ENCODE measurements around the gene METTL21A. TPM values are rescaled to one million over a fixed set of nuclear protein-coding genes. Genes with fewer than 3 reads are reported as not detected.
A peak's percentile ranks its signal among the peaks of the same experiment; 100 is the strongest.

Gene METTL21A
- total and polyA plus RNA-seq, 2 of the 13 experiments (the other 11 are each of a cell fraction or from before 2014, with no cell fraction given): 42.4 to 61.2 TPM

- Histone ChIP-seq H3K79me2 (ENCODE audit: insufficient read depth, low read length) (no peaks in the 10 kb centered on the region), H3K4me1 (ENCODE audit: insufficient read depth, low read length) (no peaks in the 10 kb centered on the region), H3K4me2 (ENCODE audit: low read depth, low read length) (no peak overlapping the region), H4K20me1 (ENCODE audit: insufficient read depth, low read length) (no peaks in the 10 kb centered on the region), H3K9ac (ENCODE audit: insufficient read depth, low read depth, low read length) (no peak overlapping the region), H3K27me3 (ENCODE audit: control insufficient read depth in 1 of 2, insufficient read depth in 2 of 2, low read length in 2 of 2) (no peaks in the 10 kb centered on the region), H3K9me3 (ENCODE audit: low read length) (peaks cover 10% of the 10 kb centered on the region), H3K27ac (ENCODE audit: extremely low read length, insufficient read depth, low read length) (no peak overlapping the region), H3K4me3 (replicated peaks in 1 of 3; ENCODE audit: insufficient read depth in 1 of 3, low read depth in 2 of 3, low read length in 3 of 3) (no peak overlapping the region), H2AFZ (ENCODE audit: low read length) (no peak overlapping the region), H3K36me3 (replicated peaks in 1 of 2; ENCODE audit: control insufficient read depth in 1 of 2, insufficient read depth in 2 of 2, low read length in 2 of 2) (peaks cover 15 to 70% of the 10 kb centered on the region in 2 experiments)
- ATAC-seq (no peak), DNase-seq (ENCODE audit: low spot score) (no peak), FAIRE-seq (no peak)
- no TSS peak for BruUV-seq (replicated peaks)
- intact Hi-C loops (cut with micrococcal nuclease; ENCODE audit: unreplicated experiment): no loop called here
- in situ Hi-C loops (cut with HindIII; ENCODE audit: extremely low pct_ligation_motif_present, low pct_unique_long_range_greater_than_20kb): no loop called here
- POLR2A ChIA-PET: no interaction called here
- WGBS (ENCODE audit: low lambda C conversion rate): 98% methylated on average over 7 of the region's 7 CpGs
- CTCF ChIA-PET (ENCODE audit: low intra/inter-chr PET ratio, low total read pairs): no interaction called here
- TF ChIP-seq CEBPB (IDR thresholded peaks at IDR 0.05; ENCODE audit: borderline replicate concordance, low read depth, low read length): peak; percentile 67; the same call in 1 of the 2 replicates
- no peak for TF ChIP-seq ZNF672 (CRISPR knock-in tag; IDR thresholded peaks at IDR 0.05)
- TF ChIP-seq ATF7 (IDR thresholded peaks at IDR 0.05): peak; percentile 45; the same call in 1 of the 2 replicates
- TF ChIP-seq ATF7 (CRISPR knock-in tag; IDR thresholded peaks at IDR 0.05): no peak
- no peak for TF ChIP-seq DBP (CRISPR knock-in tag; IDR thresholded peaks at IDR 0.05; ENCODE audit: not compliant biosample characterization)
- TF ChIP-seq MAZ (IDR thresholded peaks at IDR 0.05; ENCODE audit: borderline replicate concordance, low read depth, low read length): no peak
- TF ChIP-seq MAZ (CRISPR knock-in tag; IDR thresholded peaks at IDR 0.05; ENCODE audit: low read depth): no peak
Observed at GRCh38 chr2:207587305-207587704, 37.9 kb downstream of the METTL21A start.

GRCh38 chr2:207584952-207585351, 40.2 kb downstream of the METTL21A start:
- WGBS (ENCODE audit: low lambda C conversion rate): 96% methylated on average over 4 of the region's 4 CpGs
- no peak overlapping the region for H3K4me3 ChIP-seq (replicated peaks in 1 of 3; ENCODE audit: insufficient read depth in 1 of 3, low read depth in 2 of 3, low read length in 3 of 3)
- DNase-seq (ENCODE audit: low spot score) (no peak), FAIRE-seq (no peak), ATAC-seq (peak; percentile 42; the same call in 2 of the 3 replicates)
- no peak overlapping the region for H3K9ac ChIP-seq (ENCODE audit: insufficient read depth, low read depth, low read length)
- H3K4me2 ChIP-seq (ENCODE audit: low read depth, low read length): no peak overlapping the region
- no peaks in the 10 kb centered on the region for H3K79me2 ChIP-seq (ENCODE audit: insufficient read depth, low read length)
- no peaks in the 10 kb centered on the region for H4K20me1 ChIP-seq (ENCODE audit: insufficient read depth, low read length)
- TF ChIP-seq ZSCAN29 (CRISPR knock-in tag; conservative IDR thresholded peaks at IDR 0.05) (no peak), ZNF768 (CRISPR knock-in tag; IDR thresholded peaks at IDR 0.05) (no peak), MED13 (CRISPR knock-in tag; IDR thresholded peaks at IDR 0.05) (no peak), RAD51 (IDR thresholded peaks at IDR 0.05; ENCODE audit: borderline replicate concordance) (no peak), MATR3 (CRISPR knock-in tag; IDR thresholded peaks at IDR 0.05) (no peak), SRY (CRISPR knock-in tag; IDR thresholded peaks at IDR 0.05) (no peak), IRF2 (CRISPR knock-in tag; IDR thresholded peaks at IDR 0.05) (no peak), SETDB1 (CRISPR knock-in tag; IDR thresholded peaks at IDR 0.05; ENCODE audit: borderline replicate concordance) (no peak), SRF (IDR thresholded peaks at IDR 0.05; ENCODE audit: low read depth, low read length) (no peak), HNF4A (CRISPR knock-in tag; IDR thresholded peaks at IDR 0.05) (no peak)
- no peaks in the 10 kb centered on the region for H3K4me1 ChIP-seq (ENCODE audit: insufficient read depth, low read length)
- H3K9me3 ChIP-seq (ENCODE audit: low read length): no peaks in the 10 kb centered on the region
- no TSS peak for BruUV-seq (replicated peaks)
- H3K27me3 ChIP-seq (ENCODE audit: control insufficient read depth in 1 of 2, insufficient read depth in 2 of 2, low read length in 2 of 2): no peaks in the 10 kb centered on the region
- no peak overlapping the region for H2AFZ ChIP-seq (ENCODE audit: low read length)
- POLR2A ChIA-PET: no interaction called here
- in situ Hi-C loops (cut with HindIII; ENCODE audit: extremely low pct_ligation_motif_present, low pct_unique_long_range_greater_than_20kb) (no loop called here), intact Hi-C loops (cut with micrococcal nuclease; ENCODE audit: unreplicated experiment) (no loop called here)
- no peak overlapping the region for H3K27ac ChIP-seq (ENCODE audit: extremely low read length, insufficient read depth, low read length)
- peaks cover 14 to 70% of the 10 kb centered on the region in 2 experiments for H3K36me3 ChIP-seq (replicated peaks in 1 of 2; ENCODE audit: control insufficient read depth in 1 of 2, insufficient read depth in 2 of 2, low read length in 2 of 2)
- CTCF ChIA-PET (ENCODE audit: low intra/inter-chr PET ratio, low total read pairs): no interaction called here

Measured in HepG2 (cell line).